NCI-H2107 treated with DMSO at 0.1 percent for 48 hours (cell line): Measurements from ENCODE around the gene PPIA.
"Not testable (repeated sequence)": the region's sequence is repeated elsewhere in the genome, so short reads cannot be mapped to it uniquely, and the experiment has no call there.

Source experiments
- DNase-seq: peaks from one replicate; lab custom pipeline; 2025; ENCODE audit not compliant: unreplicated experiment; lab: John Stamatoyannopoulos, UW

The PPIA gene

GRCh38 chr7:44819292-44819691 is 22.8 kb downstream of the PPIA start:
- no peak for DNase-seq

GRCh38 chr7:44823255-44823781 is 26.8 kb downstream of the PPIA start:
- DNase-seq: no peak

GRCh38 chr7:44824894-44825526 is 28.5 kb downstream of the PPIA start:
- DNase-seq: no peak

GRCh38 chr7:44827567-44827966 is 31.1 kb downstream of the PPIA start:
- DNase-seq: no peak

DNA sequence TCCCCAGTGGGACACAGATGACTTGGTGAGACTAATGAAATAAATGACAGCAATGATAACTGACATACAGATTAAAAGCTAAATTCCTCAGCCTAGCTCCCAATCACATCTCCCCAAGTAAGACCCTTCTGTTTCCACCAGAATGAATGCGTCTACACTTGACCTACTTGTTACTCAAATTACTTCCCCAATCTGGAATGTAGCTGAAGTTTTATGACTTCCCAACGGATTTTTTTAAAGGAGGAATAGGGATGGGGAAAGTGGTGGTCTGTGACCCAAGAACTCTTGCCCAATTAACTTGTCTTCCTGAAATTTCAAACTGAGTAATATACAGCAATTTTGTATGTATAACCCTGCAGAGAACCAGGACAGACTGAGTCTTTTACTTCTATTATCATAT is 42.3 kb downstream of the PPIA start:
- DNase-seq: no peak

- DNase-seq: not testable (repeated sequence)
Measured at GRCh38 chr7:44842675-44843074, 46.2 kb downstream of the PPIA start.

DNA sequence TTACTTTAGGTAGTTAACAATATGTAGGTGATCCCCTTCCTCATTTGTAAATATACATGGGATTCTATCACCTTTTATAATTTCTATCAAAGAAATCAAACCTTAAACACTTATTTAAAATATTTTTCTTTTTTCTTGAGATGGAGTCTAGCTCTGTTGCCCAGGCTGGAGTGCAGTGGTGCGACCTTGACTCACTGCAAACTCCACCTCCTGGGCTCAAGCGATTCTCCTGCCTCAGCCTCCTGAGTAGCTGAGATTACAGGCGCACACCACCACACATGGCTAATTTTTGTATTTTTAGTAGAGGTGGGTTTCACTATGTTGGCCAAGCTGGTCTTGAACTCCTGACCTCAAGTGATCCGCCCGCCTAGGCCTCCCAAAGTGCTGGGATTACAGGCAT is 47.0 kb downstream of the PPIA start:
- not testable (repeated sequence) for DNase-seq

GRCh38 chr7:44845451-44845850 is 49.0 kb downstream of the PPIA start:
- no peak for DNase-seq

GRCh38 chr7:44846390-44846789 is 49.9 kb downstream of the PPIA start:
- DNase-seq: not testable (repeated sequence)

DNA sequence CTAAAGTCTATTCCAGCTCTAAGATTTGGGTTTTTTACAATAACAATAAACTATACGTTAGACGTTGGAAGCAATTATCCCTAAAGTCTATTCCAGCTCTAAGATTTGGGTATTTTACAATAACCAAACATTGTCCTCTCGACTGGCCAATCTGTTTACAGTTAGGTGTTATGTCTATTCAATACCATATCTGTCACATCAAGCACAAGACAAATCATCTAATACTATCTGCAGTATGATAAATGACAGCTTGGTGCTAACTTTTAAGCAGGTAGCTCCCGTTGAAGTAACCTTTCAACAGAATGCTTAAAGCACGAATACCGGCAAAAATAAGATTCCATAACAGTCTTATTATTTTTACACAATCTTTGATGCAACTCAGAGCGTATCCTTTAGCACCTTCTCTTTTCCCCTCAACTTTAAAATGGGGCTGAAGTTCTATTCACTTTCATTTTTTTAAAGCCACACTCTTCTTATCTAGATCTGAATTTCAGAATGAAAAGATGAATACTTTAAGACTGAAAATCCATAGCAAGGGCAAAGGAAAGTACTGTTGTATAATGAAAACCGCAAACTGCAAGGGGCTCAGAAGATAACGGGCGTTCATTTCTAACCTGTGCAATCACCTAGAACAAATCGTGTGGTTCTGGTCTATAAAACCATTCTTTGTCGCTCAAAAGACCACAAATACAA is 50.5 kb downstream of the PPIA start:
- no peak for DNase-seq

DNA sequence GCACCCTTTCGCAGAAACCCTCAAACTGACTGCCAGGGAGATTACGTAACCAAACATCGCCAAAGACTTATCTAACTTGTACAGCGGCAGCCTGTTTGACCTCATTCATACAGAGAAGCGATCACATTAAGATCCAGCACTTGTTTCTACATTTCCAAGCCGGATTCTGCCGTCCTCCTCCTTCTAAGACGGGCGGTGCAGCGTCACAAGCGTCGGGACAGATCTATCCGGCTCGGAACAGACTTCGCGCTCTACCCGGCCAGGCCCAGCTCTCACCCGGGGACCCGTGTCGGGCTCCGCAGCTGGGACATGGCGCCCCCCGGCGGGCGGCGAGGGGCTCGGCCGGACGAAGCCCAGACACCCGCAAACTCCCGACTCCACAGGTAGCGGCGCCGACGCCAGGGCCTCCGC is 51.0 kb downstream of the PPIA start:
- peak; percentile 71 for DNase-seq

GRCh38 chr7:44847920-44848634 is 51.6 kb downstream of the PPIA start, which contains the start of gene H2AZ2:
H2AZ2 (minus strand) TSS chr7:44848087; CDS start chr7:44847971, 116 bp downstream.
- DNase-seq: peak; percentile 99

- DNase-seq: no peak
Measured at GRCh38 chr7:44849259-44849884, 52.9 kb downstream of the PPIA start.

GRCh38 chr7:44849885-44850544 is 53.5 kb downstream of the PPIA start:
- DNase-seq: no peak

- no peak for DNase-seq
Measured at GRCh38 chr7:44852590-44852989, 56.1 kb downstream of the PPIA start.
